Muscle layer of colon (tissue), 2 donors: ENCODE data around the gene SEC22B.
"Not testable (repeated sequence)": the region's sequence is repeated elsewhere in the genome, so short reads cannot be mapped to it uniquely, and the experiment has no call there.

Experiments
- H3K27ac ChIP-seq: one replicate; pipeline ENCODE4 v1.7.0; 2013; ENCODE audit warnings: low read depth, mild to moderate bottlenecking, low read length, moderate library complexity
- H3K27me3 ChIP-seq, 2 donors: one replicate each; pipeline ENCODE4 v1.7.0; 2013; ENCODE audit warnings: low read length in 2 of 2, mild to moderate bottlenecking in 2 of 2; ENCODE audit not compliant: insufficient read depth in 2 of 2, control insufficient read depth in 1 of 2
- H3K36me3 ChIP-seq: one replicate; pipeline ENCODE4 v1.7.0; 2013; ENCODE audit warnings: mild to moderate bottlenecking, low read length; ENCODE audit not compliant: insufficient read depth
- H3K4me1 ChIP-seq: one replicate; pipeline ENCODE4 v1.7.0; 2013; ENCODE audit warnings: mild to moderate bottlenecking, low read length; ENCODE audit not compliant: insufficient read depth
- H3K4me3 ChIP-seq, 2 donors: one replicate each; pipeline ENCODE4 v1.7.0; 2013; ENCODE audit warnings: low read length in 2 of 2, low read depth in 1 of 2, mild to moderate bottlenecking in 1 of 2, moderate library complexity in 1 of 2
- H3K9ac ChIP-seq: one replicate; pipeline ENCODE4 v1.7.0; 2013; ENCODE audit warnings: low read length
- H3K9me3 ChIP-seq: one replicate; pipeline ENCODE4 v1.7.0; 2013; ENCODE audit warnings: mild to moderate bottlenecking, low read length
- donor health status: abdominal sarcoma.
- donor health status: Adenocarcinoma of cecum.

Gene SEC22B

GRCh38 chr1:120123813-120124510, 52.4 kb downstream of the SEC22B start:
- H3K4me1 ChIP-seq, H3K4me3 ChIP-seq, H3K36me3 ChIP-seq, H3K9me3 ChIP-seq, H3K27me3 ChIP-seq, H3K27ac ChIP-seq, H3K9ac ChIP-seq: not testable (repeated sequence)

- not testable (repeated sequence) for H3K9me3 ChIP-seq, H3K36me3 ChIP-seq, H3K4me3 ChIP-seq, H3K27me3 ChIP-seq, H3K4me1 ChIP-seq, H3K9ac ChIP-seq, H3K27ac ChIP-seq
Measured at GRCh38 chr1:120122262-120122893, 53.9 kb downstream of the SEC22B start.

GRCh38 chr1:120121830-120122229, 54.5 kb downstream of the SEC22B start:
- not testable (repeated sequence) for H3K9ac ChIP-seq, H3K9me3 ChIP-seq, H3K36me3 ChIP-seq, H3K4me3 ChIP-seq, H3K4me1 ChIP-seq, H3K27ac ChIP-seq, H3K27me3 ChIP-seq

- H3K4me1 ChIP-seq, H3K27ac ChIP-seq, H3K4me3 ChIP-seq, H3K9me3 ChIP-seq, H3K36me3 ChIP-seq, H3K9ac ChIP-seq, H3K27me3 ChIP-seq: not testable (repeated sequence)
Measured at GRCh38 chr1:120120525-120120924, 55.8 kb downstream of the SEC22B start.

GRCh38 chr1:120117371-120118177, 58.7 kb downstream of the SEC22B start:
- H3K9ac ChIP-seq, H3K27me3 ChIP-seq, H3K27ac ChIP-seq, H3K4me3 ChIP-seq, H3K4me1 ChIP-seq, H3K9me3 ChIP-seq, H3K36me3 ChIP-seq: not testable (repeated sequence)

GRCh38 chr1:120116094-120116493, 60.2 kb downstream of the SEC22B start:
- not testable (repeated sequence) for H3K4me1 ChIP-seq, H3K27ac ChIP-seq, H3K9me3 ChIP-seq, H3K9ac ChIP-seq, H3K4me3 ChIP-seq, H3K27me3 ChIP-seq, H3K36me3 ChIP-seq

- not testable (repeated sequence) for H3K9me3 ChIP-seq, H3K4me1 ChIP-seq
Measured at GRCh38 chr1:120113134-120113533, 63.2 kb downstream of the SEC22B start.

GRCh38 chr1:120112212-120112611, 64.1 kb downstream of the SEC22B start:
- not testable (repeated sequence) for H3K9me3 ChIP-seq, H3K27me3 ChIP-seq, H3K9ac ChIP-seq, H3K4me3 ChIP-seq, H3K36me3 ChIP-seq, H3K4me1 ChIP-seq, H3K27ac ChIP-seq

More at GRCh38 chr1:120113134-120113533, 63.2 kb downstream of the SEC22B start:
- H3K4me3 ChIP-seq, H3K36me3 ChIP-seq, H3K9ac ChIP-seq, H3K27ac ChIP-seq, H3K27me3 ChIP-seq: not testable (repeated sequence)

- H3K27ac ChIP-seq, H3K27me3 ChIP-seq, H3K36me3 ChIP-seq, H3K9me3 ChIP-seq, H3K9ac ChIP-seq, H3K4me3 ChIP-seq, H3K4me1 ChIP-seq: not testable (repeated sequence)
Measured at GRCh38 chr1:120111771-120112170, 64.5 kb downstream of the SEC22B start.

GRCh38 chr1:120111008-120111407, 65.3 kb downstream of the SEC22B start:
- not testable (repeated sequence) for H3K4me1 ChIP-seq, H3K9me3 ChIP-seq, H3K36me3 ChIP-seq, H3K9ac ChIP-seq, H3K27ac ChIP-seq, H3K27me3 ChIP-seq, H3K4me3 ChIP-seq

- H3K27me3 ChIP-seq, H3K4me1 ChIP-seq, H3K4me3 ChIP-seq, H3K36me3 ChIP-seq, H3K9ac ChIP-seq, H3K27ac ChIP-seq, H3K9me3 ChIP-seq: not testable (repeated sequence)
Measured at GRCh38 chr1:120109656-120110055, 66.7 kb downstream of the SEC22B start.

GRCh38 chr1:120109180-120109579, 67.1 kb downstream of the SEC22B start:
- H3K27me3 ChIP-seq = not testable (repeated sequence)

More at GRCh38 chr1:120109180-120109579, 67.1 kb downstream of the SEC22B start:
- not testable (repeated sequence) for H3K9me3 ChIP-seq, H3K9ac ChIP-seq, H3K27ac ChIP-seq, H3K4me3 ChIP-seq, H3K4me1 ChIP-seq, H3K36me3 ChIP-seq
